Activated CD4-positive, alpha-beta T cell treated with anti-CD3 and anti-CD28 coated beads for 4 hours (primary cell): ENCODE measurements around the gene KCNS3.

Experiments
- DNase-seq, 2 donors: peaks; one replicate each; pipeline ENCODE4 v3.0.0-alpha.2; 2020

KCNS3 gene, protein sequence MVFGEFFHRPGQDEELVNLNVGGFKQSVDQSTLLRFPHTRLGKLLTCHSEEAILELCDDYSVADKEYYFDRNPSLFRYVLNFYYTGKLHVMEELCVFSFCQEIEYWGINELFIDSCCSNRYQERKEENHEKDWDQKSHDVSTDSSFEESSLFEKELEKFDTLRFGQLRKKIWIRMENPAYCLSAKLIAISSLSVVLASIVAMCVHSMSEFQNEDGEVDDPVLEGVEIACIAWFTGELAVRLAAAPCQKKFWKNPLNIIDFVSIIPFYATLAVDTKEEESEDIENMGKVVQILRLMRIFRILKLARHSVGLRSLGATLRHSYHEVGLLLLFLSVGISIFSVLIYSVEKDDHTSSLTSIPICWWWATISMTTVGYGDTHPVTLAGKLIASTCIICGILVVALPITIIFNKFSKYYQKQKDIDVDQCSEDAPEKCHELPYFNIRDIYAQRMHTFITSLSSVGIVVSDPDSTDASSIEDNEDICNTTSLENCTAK

DNA sequence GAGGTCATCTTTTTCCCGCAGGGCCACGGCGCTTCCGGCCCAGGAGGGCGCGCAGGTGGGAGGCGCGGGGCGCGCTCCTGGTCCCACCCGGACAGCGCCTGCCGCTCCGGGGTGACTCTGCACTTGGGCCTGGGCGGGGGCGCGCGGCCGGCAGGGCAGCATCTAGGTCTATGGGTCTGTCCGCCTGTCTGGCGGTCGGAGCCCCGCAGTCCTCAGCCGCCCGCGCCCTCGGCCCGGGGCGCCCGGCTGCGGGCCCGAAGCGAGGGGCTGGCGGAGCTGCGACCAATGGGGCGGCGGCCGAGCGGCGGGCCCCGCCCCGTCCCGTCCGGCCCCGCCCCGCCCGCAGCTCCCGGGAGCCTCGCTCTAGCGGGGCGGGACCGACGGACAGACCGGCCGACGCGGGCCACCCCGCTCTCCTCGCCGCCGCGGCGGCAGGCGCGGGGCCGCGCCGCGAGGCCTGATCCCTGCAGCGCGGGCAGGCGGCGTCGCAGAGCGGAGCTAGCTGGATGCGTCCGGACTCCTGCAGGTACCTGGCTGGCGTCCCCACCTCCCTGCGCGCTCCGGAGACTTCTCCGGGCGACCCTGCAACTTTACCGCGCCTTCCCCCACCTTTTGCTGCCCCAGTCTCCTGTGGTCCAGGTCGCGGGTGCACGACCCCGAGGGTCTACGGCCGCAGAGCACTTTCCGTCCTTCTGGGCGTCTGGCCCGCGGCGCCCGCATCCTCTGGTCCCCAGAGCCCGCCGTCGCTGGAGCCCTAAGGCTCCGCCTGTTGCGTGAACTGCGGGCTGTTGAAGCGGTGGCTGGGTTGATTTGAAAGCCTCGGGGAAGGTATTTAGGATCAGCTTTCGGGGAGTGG is at the start of gene KCNS3:
TSS of gene KCNS3 (plus strand) at position 387 of the 856 bp plus-strand sequence. CDS start 52,342 bp downstream, outside the sequence.
- DNase-seq: no peak

DNA sequence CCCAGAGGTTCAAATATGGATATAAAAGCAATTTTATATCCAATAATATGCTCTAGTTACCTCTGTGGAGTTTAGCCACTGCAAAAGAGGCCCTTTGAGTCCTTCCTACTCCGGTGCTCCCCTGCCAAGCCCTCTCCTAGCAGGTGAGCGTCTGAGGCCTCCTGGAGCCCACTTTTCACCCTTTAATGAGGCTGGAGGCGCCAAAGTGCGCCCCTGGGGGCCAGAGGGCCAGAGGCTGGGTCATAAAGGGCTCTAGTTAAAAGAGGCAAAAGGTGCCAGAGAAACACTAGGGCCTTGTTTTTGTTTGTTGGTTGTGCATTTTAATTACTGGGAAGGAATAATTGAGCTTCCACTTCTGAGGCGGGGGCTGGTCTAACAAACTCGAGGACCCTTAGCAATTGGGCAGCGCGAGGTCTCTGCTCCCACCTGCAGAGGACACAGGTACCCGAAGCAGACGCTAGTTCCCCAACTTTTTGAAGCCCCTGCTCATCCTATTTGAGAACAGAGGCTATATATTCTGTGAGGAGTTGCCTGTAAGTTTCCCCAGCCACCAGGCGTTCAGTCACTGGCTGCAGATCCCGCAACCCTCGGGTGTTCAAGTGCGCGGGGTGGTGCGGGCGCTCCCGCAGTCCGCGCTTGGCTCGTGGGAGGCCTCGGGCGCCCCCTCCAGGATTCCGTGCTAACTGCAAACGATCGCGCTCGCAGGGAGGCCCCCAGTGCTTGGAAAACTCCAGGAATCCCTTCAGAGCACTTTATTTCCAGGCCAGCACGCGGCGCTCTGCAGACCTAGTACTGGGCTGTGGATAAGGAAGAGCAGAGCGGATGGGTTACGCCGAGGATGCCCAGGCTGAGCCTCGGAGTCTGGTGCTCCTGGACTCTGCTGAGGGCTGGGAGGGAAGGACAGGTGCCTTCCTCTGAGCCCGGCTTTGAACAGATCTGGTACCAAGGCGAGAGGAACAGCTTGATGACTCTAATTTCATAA is 48.1 kb upstream of the KCNS3 start:
- DNase-seq: no peak

DNA sequence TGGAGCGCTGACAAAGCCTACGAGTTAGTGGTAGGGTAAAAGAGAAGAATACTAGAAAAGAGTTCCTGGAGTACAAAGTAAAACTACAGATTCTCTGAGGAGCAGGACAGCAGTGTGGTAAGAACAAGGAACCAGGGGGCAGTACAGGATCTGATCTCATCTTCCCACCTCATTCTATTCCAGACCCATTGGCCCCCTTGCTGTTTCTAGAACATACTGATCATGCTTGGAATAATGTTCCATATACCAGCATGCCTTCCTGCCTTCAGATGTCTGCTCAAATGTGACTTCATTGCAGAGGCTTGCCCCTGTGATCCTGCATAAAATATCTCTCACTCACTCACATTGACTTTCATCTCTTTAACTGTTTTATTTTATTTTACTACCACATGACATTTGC is 43.0 kb upstream of the KCNS3 start:
- DNase-seq: no peak

DNA sequence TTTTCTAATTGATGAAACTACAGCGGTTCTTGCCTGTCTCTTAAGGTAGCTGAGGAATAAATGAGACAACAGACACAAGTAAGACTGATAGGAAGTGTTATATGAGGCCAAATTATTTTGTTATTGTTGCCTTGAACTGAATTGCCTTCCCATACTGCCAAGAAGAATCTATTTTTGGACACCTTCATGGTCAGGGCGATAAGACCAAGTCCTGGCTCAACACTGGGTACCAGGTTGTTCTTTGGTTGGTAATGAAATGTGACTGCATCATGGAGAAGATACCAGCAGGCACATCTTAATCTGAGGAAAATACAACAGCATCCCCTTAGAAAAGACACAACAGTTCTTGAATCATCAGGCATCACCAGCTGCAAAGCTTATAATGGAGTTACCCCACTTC is 38.5 kb upstream of the KCNS3 start:
- no peak for DNase-seq

DNA sequence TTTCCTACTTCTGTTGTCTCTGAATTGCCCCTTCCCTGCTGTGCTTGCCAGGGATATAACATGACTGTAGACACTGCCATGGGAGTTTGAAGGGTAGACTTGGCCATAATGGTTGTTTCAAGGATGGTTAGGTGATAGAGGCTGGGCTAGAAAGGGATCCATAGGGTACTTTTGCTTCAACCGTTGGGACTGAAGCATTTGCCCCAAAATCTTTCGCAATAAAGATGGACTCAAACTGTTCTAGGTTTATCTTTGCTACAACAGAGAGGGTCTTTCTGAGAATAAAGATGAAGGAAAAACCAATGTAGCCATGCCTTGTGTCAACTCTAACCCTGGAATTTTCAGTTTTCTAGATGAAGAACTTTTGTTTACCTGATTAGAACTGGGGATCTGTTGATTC is 35.0 kb upstream of the KCNS3 start:
- no peak for DNase-seq

DNA sequence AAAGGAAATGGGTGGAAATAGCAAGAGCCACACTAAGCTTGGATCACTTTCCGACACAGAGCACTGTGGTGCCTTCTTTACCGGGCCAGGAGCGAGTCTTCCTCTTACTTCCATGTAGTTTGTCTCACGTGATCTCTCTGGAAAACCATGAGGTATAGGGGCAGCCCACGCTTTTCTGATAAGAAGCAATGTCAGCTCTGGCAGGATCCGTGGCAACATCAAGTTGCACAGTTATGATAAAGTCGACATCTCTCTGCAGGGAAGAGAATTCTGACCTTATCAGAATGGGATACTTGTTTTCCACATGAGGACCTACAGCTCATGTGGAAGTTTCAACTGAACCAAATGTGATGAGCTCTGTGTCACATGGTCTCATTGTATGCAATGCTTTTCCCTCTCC is 32.7 kb upstream of the KCNS3 start:
- no peak for DNase-seq

DNA sequence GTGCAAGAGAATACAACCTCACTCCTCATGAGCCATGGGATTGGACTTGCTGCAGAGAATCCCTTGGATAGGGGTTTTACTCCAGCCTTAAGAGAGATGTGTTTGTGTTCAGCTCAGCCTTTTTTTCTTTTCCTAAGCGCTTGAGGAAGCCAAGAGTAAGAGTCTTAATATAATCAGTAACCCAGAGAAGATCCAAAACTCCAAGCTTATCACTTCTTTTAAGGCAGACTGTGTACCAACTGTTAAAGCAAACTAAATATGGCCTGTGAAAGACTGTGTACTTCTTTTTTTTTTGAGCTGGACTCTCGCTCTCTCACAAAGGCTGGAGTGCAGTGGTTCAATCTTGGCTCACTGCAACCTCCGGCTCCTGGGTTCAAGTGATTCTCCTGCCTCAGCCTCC is 31.8 kb upstream of the KCNS3 start:
- no peak for DNase-seq

DNA sequence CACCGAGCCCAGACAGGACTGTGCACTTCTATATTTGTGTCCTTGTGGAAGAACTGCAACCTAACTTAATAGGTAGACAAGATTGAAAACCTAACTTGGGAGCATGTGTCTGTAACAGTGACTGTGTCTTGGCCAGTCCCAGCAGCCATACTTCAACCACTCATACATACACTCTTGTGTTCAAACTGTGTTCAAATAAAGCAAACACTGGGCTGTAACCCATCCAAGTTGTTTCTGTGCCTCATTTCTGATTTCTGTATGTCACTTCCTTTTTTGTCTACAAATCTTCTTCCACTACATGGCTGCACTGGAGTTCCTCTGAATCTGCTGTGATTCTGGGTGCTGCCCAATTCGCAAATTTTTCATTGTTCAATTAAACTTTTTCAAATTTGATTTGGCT is 31.2 kb upstream of the KCNS3 start:
- DNase-seq: no peak

DNA sequence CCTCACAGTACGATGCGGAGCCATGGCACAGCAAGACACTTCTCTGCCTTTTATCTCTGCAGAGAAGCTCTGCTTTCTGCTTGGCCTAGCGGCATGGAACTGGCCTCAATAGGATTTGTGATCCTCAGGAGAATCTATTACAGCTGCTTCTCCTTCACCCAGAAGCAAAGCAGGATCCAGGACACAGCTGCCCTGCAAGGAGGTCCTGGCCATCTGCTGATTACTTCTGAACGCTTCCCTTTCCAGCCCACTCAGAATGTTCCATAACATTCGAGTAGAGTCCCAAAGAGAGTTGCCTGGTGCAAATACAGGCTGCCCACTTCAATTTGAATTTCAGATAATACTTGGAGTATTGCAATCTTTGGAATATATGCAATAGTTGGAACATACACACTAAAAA is 29.2 kb upstream of the KCNS3 start:
- no peak for DNase-seq

DNA sequence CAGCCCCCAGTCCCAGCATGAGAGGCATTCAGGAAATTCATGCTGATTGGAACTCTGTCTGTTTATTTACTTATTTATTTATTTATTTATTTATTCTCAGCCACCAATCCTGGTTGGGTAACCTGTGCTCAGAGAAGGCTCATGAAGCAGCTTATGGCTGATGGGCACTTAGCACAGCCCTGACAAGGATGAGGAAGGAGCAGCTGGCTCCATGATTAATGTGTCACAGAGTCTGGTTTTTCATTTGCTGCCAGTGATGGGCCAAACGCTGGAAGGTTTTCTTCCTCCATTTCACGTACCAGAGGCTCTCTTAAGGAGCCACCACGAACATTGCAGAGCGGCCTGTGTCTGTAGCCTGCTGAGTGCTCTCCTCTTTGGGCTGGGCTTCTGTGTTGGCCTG is 28.3 kb upstream of the KCNS3 start:
- DNase-seq: no peak

DNA sequence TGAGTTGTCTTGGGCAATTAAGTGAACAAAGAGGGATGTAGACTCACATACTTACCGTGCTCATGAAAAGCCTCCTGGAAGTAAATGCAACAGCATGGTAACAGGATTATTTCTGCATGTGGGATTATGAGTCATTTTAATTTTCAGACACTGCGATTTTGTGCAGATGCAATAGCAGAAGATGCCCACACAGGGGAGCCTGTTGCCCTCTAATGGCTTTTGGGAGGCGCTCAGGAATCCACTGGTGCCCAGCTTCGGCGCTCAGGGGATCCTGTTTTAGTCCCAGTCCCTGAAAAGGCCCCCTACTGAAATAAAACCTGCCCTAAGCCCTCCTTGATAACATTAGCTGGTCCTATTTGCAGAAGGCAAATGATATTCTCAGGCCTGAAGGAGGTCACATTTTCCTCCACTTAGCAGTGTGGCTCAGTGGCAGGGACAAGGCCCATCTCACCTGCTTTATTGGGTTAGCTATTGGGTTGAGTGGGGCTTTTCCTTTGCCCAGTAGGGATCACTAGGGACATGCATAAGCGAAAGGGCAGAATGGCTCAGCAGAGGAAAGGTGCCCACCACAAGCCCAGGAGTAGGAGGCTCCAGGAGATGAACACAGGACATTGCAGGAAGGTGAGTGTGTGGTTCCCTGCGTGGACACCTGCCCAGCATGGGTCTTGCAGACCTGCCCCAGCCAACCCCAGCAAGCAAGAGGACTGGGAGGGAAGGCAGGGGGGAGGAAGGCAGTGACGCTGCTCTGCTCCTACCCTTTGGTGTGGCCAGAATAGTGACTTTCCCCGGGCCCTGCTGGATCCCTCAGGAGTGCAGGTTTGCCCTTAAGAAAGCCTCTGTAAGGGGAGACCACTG is 26.5 kb upstream of the KCNS3 start:
- DNase-seq: no peak

DNA sequence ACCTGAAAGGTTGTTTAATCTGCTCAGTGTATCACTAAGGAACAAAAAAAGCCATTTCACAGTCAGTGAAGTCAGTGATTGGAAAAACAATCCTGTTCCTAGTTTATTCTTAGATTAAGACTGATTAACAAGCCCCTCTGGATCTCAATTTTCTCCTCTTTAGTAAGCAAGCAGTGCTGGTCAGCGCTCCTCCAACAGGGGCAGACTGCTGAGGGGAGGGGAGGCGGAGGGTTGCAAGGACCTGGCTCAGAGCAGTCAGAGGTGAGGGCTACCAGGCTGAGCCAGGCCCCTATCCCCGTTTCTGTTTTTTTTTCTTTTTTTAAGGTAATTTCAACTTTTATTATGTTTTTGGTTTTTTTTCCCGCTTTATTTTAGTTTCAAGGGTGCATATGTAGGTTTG is 24.7 kb upstream of the KCNS3 start:
- DNase-seq: no peak

DNA sequence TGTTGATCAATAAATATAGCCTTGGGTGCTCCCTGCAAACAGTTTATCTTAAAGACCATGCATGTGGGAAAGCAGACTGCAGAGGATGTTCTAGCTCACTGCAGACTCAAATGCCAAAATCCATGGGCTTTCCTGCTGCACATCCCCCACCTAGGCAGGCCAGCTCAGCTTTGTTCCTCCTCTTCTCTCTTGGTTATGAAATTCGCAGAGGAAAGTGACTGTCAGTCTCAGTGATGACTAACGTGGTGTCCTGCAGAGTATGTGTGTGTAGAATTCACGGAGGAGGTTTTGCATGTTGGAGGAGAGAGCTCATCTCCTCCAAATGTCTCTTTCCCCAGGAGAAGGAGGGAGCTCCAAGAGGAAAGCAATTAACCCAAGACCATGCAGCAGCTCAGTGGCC is 21.4 kb upstream of the KCNS3 start:
- no peak for DNase-seq

DNA sequence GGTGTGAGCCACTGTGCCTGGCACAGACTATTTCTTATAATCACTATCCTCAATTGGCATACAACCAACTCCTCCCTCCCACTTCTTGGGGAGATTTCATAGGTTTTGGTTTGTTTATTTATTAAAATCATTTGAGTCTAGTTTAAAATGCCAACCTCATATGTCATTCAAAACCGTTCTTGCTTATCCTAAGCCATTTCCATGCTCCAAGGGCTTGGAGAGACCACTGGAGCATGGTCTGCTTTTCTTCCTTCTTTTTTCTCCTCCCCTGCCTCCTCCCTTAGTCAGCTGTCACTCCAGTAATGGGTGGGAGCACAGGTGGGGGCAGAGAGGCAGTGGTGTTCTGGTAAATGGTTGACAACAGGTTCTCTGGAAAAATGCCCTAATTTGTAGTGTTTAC is 20.4 kb upstream of the KCNS3 start:
- no peak for DNase-seq

DNA sequence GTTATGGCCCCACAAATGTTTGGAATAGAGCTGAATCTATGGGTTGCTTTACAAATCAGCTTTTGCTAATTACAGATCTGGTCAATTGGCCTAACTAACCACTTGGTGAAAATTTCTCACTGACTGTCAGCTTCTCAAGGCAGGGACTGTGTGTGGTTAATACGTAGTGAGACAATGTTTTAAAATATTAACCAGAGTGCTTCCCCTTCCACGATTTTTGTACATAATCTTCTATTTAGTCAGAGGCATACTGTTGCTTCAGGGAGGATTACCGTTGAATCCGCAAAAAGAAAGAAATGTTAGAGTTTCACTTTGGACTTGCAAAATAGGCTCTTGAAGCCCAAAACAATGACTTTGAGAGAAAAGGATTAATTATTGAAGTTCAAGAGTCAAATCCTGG is 14.9 kb upstream of the KCNS3 start:
- no peak for DNase-seq

DNA sequence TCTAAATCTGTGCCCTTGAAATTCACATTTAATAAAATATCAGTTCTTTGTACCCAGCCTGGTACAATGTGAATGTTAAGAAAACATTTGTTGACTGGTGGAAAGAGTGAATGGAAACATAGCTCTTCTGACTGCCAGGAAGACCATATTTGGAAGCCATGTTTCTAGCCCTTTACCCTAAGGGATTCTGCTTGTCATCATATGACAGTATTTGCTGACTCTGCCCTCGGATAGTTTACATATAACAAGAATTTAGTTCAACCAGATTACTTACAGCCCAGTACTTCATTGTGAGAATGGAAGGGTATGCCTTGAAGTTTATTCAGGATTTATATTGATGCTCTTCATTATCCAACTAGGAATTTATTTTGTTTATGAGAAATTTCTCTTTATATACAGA is 13.8 kb upstream of the KCNS3 start:
- DNase-seq: no peak

DNA sequence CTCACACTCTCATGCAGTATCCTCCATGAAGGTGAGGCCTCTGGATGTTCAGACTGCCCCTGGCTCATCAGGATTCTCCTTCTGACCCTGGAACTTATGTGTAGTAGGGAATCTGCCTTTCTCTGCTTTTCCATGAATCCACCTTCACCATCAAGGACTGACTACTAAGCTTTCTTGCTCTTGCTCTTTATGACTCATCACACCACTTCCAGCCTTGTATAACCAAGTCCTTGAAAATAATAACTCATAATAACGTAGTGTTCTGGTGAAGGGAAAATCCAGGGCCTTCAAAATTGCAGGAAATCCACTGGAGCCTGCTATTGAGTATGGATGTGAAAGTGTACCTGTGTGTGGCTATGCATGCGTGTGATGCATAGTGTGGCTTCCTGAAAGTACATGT is 11.3 kb upstream of the KCNS3 start:
- DNase-seq: no peak

DNA sequence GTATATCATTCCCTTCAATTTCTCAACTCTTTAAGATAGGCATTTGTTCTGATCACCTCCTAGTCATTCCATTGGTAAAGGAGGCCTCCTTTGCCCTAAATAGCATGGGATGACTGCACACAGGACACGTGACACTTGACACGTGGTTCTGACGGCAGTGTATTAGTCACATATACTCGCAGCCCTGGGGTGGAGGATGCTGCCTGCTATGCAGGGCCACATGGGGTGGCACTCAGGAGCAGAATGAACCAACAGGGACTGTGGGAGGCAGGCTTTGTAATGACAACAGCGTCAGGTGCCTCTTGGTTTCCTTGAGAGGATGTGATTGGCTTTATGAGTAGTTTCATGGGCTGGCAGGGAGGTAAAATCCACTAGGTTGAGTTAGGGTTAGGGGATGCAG is 9.3 kb upstream of the KCNS3 start:
- DNase-seq: no peak

DNA sequence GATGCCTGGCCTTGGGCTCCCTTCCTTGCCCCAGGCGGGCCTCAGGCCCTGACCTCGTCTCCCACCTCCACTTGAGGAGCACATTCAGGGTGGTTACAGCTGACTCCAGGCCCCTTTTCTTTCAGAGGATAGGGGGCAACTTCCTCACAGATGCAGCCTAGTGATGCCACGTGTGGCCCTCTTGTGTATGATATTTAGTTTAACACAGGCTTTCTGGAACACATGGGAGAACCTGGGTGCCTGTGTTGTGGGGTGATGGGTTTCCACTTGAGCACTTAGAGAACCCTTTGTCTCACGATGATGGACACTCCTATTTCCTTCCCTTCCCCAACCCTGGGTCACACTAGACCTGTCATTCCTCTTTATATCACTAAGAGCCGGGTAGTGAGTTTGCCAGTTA is 6.8 kb upstream of the KCNS3 start:
- DNase-seq: no peak

DNA sequence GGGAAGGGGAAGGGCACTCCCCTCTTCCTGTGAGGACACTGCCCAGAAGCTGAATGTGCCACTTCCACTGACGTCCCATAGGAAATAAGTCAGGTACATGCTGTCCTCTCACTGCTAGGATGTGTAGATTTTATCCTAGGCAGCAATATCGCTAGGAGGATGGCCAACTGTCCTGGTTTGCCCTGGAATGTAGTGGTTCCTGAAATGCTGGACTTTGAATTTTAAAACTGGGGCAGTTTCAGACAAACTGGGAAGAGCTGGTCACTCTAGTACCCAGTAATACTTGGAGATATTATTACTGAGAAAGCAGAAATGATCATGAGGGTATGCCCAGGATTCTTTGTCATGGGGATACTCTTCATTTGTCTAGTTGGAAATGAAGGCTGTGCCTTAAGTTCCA is 5.4 kb upstream of the KCNS3 start:
- DNase-seq: no peak

DNA sequence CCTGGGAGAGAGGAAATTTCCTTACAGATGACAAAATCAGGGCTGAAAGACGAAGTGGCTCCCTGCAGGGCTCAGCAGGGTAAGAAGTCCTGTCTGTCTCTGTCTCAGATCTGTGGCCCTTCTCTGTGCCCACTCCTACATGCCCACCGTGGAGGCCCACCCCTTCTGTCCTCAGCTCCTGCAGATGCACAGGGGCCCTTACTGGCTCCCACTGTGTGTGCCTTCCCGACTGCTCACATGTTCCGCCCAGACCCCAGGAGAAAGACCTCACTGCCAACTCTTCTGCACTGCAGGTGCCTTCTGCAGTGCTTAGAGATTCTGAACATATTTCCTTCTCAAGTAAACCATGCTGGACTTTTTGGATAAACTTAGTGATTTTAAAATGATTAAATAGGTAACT is 1.9 kb upstream of the KCNS3 start:
- DNase-seq: no peak

DNA sequence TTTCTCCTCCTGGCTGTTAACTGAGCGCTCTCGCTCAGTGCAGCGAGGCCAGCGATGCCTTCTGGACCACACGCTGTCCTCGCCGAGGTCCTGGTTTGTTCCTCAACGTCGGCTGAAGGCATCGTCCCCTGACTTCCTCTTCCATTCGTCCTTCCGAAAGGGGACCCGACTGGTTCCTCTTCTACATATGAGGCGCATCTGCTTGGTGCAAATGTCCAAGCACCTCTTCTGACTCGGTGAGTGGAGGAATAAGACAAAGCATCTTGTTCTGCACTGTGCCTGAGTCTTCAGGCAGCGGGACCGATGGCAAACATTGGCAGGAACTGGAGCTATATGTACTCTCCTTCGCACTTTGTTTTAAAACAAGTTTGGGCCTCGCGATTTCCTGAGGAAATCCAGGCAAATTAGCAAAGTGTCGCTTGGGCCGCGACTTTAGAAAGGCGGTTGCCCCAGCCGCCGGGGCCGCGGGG is 621 bp upstream of the KCNS3 start:
- no peak for DNase-seq
